Smooth muscle cell (in vitro differentiated cells): Measurements from ENCODE around the gene ZBTB8A. TPM values are rescaled to one million over a fixed set of nuclear protein-coding genes. Genes with fewer than 3 reads are reported as not detected.
"Not testable (repeated sequence)": the region's sequence is repeated elsewhere in the genome, so short reads cannot be mapped to it uniquely, and the experiment has no call there.

Experiments
- DNase-seq: peaks from one replicate; lab custom pipeline; 2025; ENCODE audit not compliant: unreplicated experiment; lab: John Stamatoyannopoulos, UW
- H2AFZ ChIP-seq: fragments of 200-600 bp; sonication (generic); 2 replicates; pipeline ENCODE4 v1.6.0; 2016; ENCODE audit warnings: antibody characterized with exemption, low read depth, mild to moderate bottlenecking
- H3F3A ChIP-seq: fragments of 200-600 bp; sonication (generic); 2 replicates; pipeline ENCODE4 v1.6.0; 2017; ENCODE audit warnings: antibody characterized with exemption, low read depth
- H3K27ac ChIP-seq: fragments of 200-600 bp; sonication (generic); 2 replicates; pipeline ENCODE4 v1.5.1; 2016; ENCODE audit warnings: low read depth, mild to moderate bottlenecking
- H3K27me3 ChIP-seq: fragments of 200-600 bp; sonication (generic); 2 replicates; pipeline ENCODE4 v1.6.1; 2016; ENCODE audit warnings: low read depth, mild to moderate bottlenecking
- H3K36me3 ChIP-seq: fragments of 200-600 bp; sonication (generic); 2 replicates; pipeline ENCODE4 v1.5.1; 2016; ENCODE audit warnings: low read depth
- H3K4me1 ChIP-seq: fragments of 200-600 bp; sonication (generic); 2 replicates; pipeline ENCODE4 v1.5.1; 2016; ENCODE audit warnings: low read depth
- H3K4me2 ChIP-seq: fragments of 200-600 bp; sonication (generic); 2 replicates; pipeline ENCODE4 v1.6.0; 2016; ENCODE audit warnings: mild to moderate bottlenecking
- H3K4me3 ChIP-seq: fragments of 200-600 bp; sonication (generic); 2 replicates; pipeline ENCODE4 v1.5.1; 2016; ENCODE audit warnings: mild to moderate bottlenecking
- H3K79me2 ChIP-seq: fragments of 200-600 bp; sonication (generic); 2 replicates; pipeline ENCODE4 v1.6.0; 2016; ENCODE audit warnings: low read depth, mild to moderate bottlenecking
- H3K9ac ChIP-seq: fragments of 200-600 bp; sonication (generic); 2 replicates; pipeline ENCODE4 v1.6.0; 2016; ENCODE audit warnings: low read depth
- H3K9me3 ChIP-seq: fragments of 200-600 bp; sonication (generic); replicated peaks from 2 replicates; pipeline ENCODE4 v1.5.1; 2016; ENCODE audit warnings: low read depth
- H4K20me1 ChIP-seq: fragments of 200-600 bp; sonication (generic); 2 replicates; pipeline ENCODE4 v1.6.0; 2016; ENCODE audit warnings: low read depth
- WGBS: methylation state at CpG from one replicate; pipeline ENCODE4 v1.1.7; 2016; ENCODE audit warnings: low lambda C conversion rate; 5-methylcytosine and 5-hydroxymethylcytosine counted together
- polyA plus RNA-seq: library from polyadenylated mRNA; unstranded; fragments of >200 nt; fragmentation: Nextera tagmentation; extraction: Ambion mirVana; gene quantifications from 2 replicates; pipeline ENCODE4 v1.2.1, GENCODE V29; 2016
- total RNA-seq: library from RNA; depleted of rRNA; stranded (reverse); fragments of >200 nt; gene quantifications from 2 replicates; pipeline ENCODE4 v1.2.3, GENCODE V29; 2014
- TF ChIP-seq, protein P1 (sequence below): fragments of 200-600 bp; sonication (generic); IDR thresholded peaks from 2 replicates; pipeline ENCODE4 v1.5.1; 2017; ENCODE audit warnings: borderline replicate concordance, mild to moderate bottlenecking, antibody characterized with exemption; ENCODE audit not compliant: insufficient read depth, poor library complexity, severe bottlenecking

ZBTB8A gene
- total and polyA plus RNA-seq, 2 experiments from 2014 or later: 4.2 to 8.8 TPM

DNA sequence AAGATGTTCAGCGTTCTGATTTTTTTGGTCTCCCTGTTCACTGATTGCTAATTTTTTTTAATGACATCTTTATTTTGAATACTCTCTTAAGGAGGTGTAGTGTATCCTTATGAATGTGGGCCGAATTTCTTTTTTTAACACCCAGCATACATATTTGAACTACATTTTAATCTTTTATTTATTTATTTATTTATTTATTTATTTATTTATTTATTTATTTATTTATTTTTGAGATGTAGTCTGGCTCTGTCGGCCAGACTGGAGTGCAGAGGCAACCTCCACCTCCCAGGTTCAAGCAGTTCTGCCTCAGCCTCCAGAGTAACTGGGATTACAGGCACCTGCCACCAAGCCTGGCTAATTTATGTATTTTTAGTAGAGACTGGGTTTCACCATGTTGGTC lies 15.1 kb downstream of the ZBTB8A start:
- Histone ChIP-seq H3K4me2 (no peak overlapping the region), H3F3A (no peaks in the 10 kb centered on the region), H3K4me1 (no peaks in the 10 kb centered on the region), H3K36me3 (peaks cover 4% of the 10 kb centered on the region), H3K27me3 (no peaks in the 10 kb centered on the region), H3K4me3 (no peak overlapping the region), H2AFZ (no peak overlapping the region), H3K27ac (no peak overlapping the region), H3K79me2 (peaks cover 4% of the 10 kb centered on the region), H4K20me1 (peaks cover 25% of the 10 kb centered on the region), H3K9ac (no peak overlapping the region), H3K9me3 (no peaks in the 10 kb centered on the region)
- WGBS: 100% methylated on average over 3 of the region's 3 CpGs
- TF ChIP-seq, protein P1, sequence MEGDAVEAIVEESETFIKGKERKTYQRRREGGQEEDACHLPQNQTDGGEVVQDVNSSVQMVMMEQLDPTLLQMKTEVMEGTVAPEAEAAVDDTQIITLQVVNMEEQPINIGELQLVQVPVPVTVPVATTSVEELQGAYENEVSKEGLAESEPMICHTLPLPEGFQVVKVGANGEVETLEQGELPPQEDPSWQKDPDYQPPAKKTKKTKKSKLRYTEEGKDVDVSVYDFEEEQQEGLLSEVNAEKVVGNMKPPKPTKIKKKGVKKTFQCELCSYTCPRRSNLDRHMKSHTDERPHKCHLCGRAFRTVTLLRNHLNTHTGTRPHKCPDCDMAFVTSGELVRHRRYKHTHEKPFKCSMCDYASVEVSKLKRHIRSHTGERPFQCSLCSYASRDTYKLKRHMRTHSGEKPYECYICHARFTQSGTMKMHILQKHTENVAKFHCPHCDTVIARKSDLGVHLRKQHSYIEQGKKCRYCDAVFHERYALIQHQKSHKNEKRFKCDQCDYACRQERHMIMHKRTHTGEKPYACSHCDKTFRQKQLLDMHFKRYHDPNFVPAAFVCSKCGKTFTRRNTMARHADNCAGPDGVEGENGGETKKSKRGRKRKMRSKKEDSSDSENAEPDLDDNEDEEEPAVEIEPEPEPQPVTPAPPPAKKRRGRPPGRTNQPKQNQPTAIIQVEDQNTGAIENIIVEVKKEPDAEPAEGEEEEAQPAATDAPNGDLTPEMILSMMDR: no peak
- DNase-seq: no peak

GRCh38 chr1:32557035-32557434 lies 17.8 kb downstream of the ZBTB8A start:
- not testable (repeated sequence) for H3K9me3 ChIP-seq, H3K27me3 ChIP-seq, H3K4me1 ChIP-seq, H3K27ac ChIP-seq, H3K79me2 ChIP-seq, DNase-seq, H3K4me2 ChIP-seq, H3K4me3 ChIP-seq, H3K36me3 ChIP-seq, H3K9ac ChIP-seq, H2AFZ ChIP-seq, H3F3A ChIP-seq
- peaks cover 12% of the 10 kb centered on the region for H4K20me1 ChIP-seq
- WGBS: 93% methylated on average over 5 of the region's 5 CpGs

DNA sequence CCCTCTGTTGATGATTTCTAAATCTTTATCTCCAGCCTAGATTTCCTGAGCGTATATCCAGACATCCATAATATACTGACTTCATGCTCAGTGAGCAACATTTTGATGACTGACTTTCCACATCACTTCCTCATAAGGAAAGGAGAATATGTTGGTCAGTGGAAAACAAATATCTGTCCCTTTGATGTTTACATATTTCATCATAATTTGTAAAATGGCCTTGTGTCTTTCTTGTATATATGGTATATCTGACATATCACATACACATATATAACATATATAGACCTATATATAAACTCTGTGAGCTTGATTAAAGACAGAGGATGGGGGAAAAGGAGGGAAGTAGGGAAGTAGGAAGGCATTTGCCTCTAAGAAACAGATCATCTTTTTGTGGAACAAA lies 18.6 kb downstream of the ZBTB8A start:
- TF ChIP-seq, protein P1: no peak

GRCh38 chr1:32568929-32569328 lies 29.7 kb downstream of the ZBTB8A start:
- H3K27me3 ChIP-seq: no peaks in the 10 kb centered on the region
- no peak overlapping the region for H2AFZ ChIP-seq
- H3K79me2 ChIP-seq: no peaks in the 10 kb centered on the region
- TF ChIP-seq, protein P1: no peak
- H3K36me3 ChIP-seq: no peaks in the 10 kb centered on the region
- H4K20me1 ChIP-seq: no peaks in the 10 kb centered on the region
- H3K4me2 ChIP-seq: no peak overlapping the region
- WGBS: 91% methylated on average over 2 of the region's 2 CpGs
- no peak overlapping the region for H3K27ac ChIP-seq
- no peaks in the 10 kb centered on the region for H3K4me1 ChIP-seq
- H3F3A ChIP-seq: no peaks in the 10 kb centered on the region
- H3K9ac ChIP-seq: no peak overlapping the region
- no peak overlapping the region for H3K4me3 ChIP-seq
- no peak for DNase-seq
- no peaks in the 10 kb centered on the region for H3K9me3 ChIP-seq

More for the DNA sequence above, 18.6 kb downstream of the ZBTB8A start:
- WGBS: 91% methylated on average over 1 of the region's 1 CpG
- no peak overlapping the region for H3K27ac ChIP-seq
- no peaks in the 10 kb centered on the region for H3K9me3 ChIP-seq
- no peaks in the 10 kb centered on the region for H3F3A ChIP-seq
- no peaks in the 10 kb centered on the region for H3K79me2 ChIP-seq
- no peaks in the 10 kb centered on the region for H3K27me3 ChIP-seq
- H3K9ac ChIP-seq: no peak overlapping the region
- H3K4me3 ChIP-seq: no peak overlapping the region
- peaks cover 4% of the 10 kb centered on the region for H3K36me3 ChIP-seq
- peaks cover 8% of the 10 kb centered on the region for H4K20me1 ChIP-seq
- H3K4me2 ChIP-seq: no peak overlapping the region
- no peak overlapping the region for H2AFZ ChIP-seq
- no peak for DNase-seq
- no peaks in the 10 kb centered on the region for H3K4me1 ChIP-seq
